HFFc6 (cell line): ENCODE results near the gene ZNF440. TPM values are rescaled to one million over a fixed set of nuclear protein-coding genes. Genes with fewer than 3 reads are reported as not detected.
A peak's percentile ranks its signal among the peaks of the same experiment; 100 is the strongest.

ENCODE experiments used
- DNase-seq: peaks from one replicate; pipeline ENCODE4 v3.0.0-alpha.2; 2018
- H3K27ac Mint-ChIP-seq: 2 replicates; pipeline ENCODE4 v1.8.0; 2020; ENCODE audit warnings: mild to moderate bottlenecking, mixed read lengths
- H3K27me3 Mint-ChIP-seq: 2 replicates; pipeline ENCODE4 v1.8.0; 2021; ENCODE audit warnings: mild to moderate bottlenecking, moderate library complexity, mixed read lengths; ENCODE audit not compliant: insufficient read depth
- H3K36me3 Mint-ChIP-seq: 2 replicates; pipeline ENCODE4 v1.8.0; 2021; ENCODE audit warnings: low read depth, mixed read lengths
- H3K4me1 Mint-ChIP-seq: 2 replicates; pipeline ENCODE4 v1.8.0; 2020; ENCODE audit warnings: low read depth, mixed read lengths
- H3K4me3 Mint-ChIP-seq: 2 replicates; pipeline ENCODE4 v1.8.0; 2020; ENCODE audit warnings: mild to moderate bottlenecking, moderate library complexity, mixed read lengths
- H3K9me3 Mint-ChIP-seq: 2 replicates; pipeline ENCODE4 v1.8.0; 2020; ENCODE audit warnings: mild to moderate bottlenecking, mixed read lengths
- total RNA-seq, 6 experiments: library from RNA; stranded (reverse); fragmentation: NEBNext Ultra II Directional; extraction: Animal tissue kit (Norgen Biotek cat#: 25700); gene quantifications; 2 replicates in 1 of 6; 3 replicates in 5 of 6; pipeline ENCODE4 v1.2.3, GENCODE V29; 2021
- TF ChIP-seq, protein P1 (sequence below): fragments of 200-600 bp; sonication (generic); IDR thresholded peaks from 2 replicates; pipeline ENCODE4 v1.5.0; 2021; ENCODE audit warnings: antibody characterized with exemption, mild to moderate bottlenecking

Gene ZNF440
- total RNA-seq, 6 experiments from 2014 or later = 4.9 to 7.7 (median 6.6) TPM

DNA sequence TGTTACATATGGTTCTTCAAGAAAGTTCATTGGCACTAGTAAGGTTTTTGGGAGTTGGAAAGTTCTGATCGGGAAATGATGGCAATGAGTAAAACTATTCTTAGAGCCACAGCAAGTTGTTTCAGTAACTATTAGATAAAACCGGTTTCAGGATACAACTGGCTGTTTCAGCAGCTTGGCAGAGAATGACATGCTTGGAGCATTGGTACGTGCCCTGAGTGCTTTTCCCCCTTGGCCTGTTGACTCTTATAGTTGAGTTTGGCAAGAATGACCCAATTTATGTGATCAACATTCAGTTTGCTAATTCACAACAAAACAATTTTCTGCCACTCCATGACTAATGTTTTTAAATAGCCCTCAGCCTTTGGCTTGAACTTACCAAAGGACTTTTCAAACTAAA, 26.5 kb upstream of the ZNF440 start:
- no peak for DNase-seq
- peaks cover 82% of the 10 kb centered on the region for H3K9me3 Mint-ChIP-seq

DNA sequence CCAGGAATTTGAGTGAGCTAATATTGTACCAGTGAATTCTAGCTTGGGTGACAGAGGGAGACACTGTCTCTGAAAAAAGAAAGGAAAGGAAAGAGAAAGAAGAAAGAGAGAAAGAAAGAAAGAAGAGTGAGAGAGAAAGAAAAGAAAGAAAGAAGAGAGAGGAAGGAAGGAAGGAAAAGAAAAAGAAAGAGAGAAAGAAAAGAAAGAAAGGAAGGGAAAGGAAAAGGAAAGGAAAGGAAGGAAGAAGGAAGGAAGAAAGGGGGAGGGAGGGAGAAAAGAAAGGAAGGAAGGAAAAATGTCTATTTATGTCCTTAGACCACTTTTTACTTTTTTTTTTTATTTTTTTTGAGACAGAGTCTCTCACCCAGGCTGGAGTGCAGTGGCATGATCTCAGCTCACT, 21.1 kb upstream of the ZNF440 start:
- Mint-ChIP-seq H3K4me1 (peaks cover 9% of the 10 kb centered on the region), H3K27me3 (peaks cover 2% of the 10 kb centered on the region; the same call in 1 of the 2 replicates), H3K9me3 (peaks cover 30% of the 10 kb centered on the region), H3K4me3 (no peak overlapping the region), H3K27ac (no peak overlapping the region), H3K36me3 (peaks cover 15% of the 10 kb centered on the region)
- TF ChIP-seq, protein P1, sequence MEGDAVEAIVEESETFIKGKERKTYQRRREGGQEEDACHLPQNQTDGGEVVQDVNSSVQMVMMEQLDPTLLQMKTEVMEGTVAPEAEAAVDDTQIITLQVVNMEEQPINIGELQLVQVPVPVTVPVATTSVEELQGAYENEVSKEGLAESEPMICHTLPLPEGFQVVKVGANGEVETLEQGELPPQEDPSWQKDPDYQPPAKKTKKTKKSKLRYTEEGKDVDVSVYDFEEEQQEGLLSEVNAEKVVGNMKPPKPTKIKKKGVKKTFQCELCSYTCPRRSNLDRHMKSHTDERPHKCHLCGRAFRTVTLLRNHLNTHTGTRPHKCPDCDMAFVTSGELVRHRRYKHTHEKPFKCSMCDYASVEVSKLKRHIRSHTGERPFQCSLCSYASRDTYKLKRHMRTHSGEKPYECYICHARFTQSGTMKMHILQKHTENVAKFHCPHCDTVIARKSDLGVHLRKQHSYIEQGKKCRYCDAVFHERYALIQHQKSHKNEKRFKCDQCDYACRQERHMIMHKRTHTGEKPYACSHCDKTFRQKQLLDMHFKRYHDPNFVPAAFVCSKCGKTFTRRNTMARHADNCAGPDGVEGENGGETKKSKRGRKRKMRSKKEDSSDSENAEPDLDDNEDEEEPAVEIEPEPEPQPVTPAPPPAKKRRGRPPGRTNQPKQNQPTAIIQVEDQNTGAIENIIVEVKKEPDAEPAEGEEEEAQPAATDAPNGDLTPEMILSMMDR = no peak
- DNase-seq = no peak

More for the DNA sequence above, 26.5 kb upstream of the ZNF440 start:
- Mint-ChIP-seq H3K36me3 (peaks cover 58% of the 10 kb centered on the region), H3K4me1 (no peaks in the 10 kb centered on the region), H3K27me3 (no peaks in the 10 kb centered on the region), H3K4me3 (no peak overlapping the region), H3K27ac (no peak overlapping the region)
- TF ChIP-seq, protein P1 = no peak

DNA sequence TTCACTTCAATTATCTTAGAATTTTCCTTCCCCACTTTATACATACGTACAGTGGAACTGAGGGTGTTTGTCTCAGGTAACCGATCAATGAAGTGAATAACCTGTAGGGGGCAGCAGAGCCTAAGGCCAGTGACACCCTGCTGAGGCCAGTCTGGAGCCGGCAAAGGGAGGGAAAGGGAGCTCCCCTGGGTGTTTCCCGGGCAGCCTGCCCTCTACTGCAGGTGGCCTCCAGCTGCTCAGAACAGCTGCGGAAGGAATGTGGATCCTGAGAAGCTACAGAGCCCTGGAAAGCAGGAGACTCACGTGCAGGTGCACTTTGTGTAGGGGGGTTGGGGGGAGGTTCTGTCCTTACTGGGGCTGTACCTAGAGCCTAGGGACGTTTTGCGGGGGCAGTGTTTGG, 16.6 kb upstream of the ZNF440 start:
- TF ChIP-seq, protein P1 = peak; percentile 91
- peaks cover 17% of the 10 kb centered on the region for H3K4me1 Mint-ChIP-seq
- H3K27ac Mint-ChIP-seq = no peak overlapping the region
- H3K9me3 Mint-ChIP-seq = peaks cover 12% of the 10 kb centered on the region
- H3K36me3 Mint-ChIP-seq = peaks cover 15% of the 10 kb centered on the region; the same call in 1 of the 2 replicates
- peak; percentile 61 for DNase-seq
- peaks cover 2% of the 10 kb centered on the region; the same call in 1 of the 2 replicates for H3K27me3 Mint-ChIP-seq
- H3K4me3 Mint-ChIP-seq = peak overlapping the region; percentile 95

DNA sequence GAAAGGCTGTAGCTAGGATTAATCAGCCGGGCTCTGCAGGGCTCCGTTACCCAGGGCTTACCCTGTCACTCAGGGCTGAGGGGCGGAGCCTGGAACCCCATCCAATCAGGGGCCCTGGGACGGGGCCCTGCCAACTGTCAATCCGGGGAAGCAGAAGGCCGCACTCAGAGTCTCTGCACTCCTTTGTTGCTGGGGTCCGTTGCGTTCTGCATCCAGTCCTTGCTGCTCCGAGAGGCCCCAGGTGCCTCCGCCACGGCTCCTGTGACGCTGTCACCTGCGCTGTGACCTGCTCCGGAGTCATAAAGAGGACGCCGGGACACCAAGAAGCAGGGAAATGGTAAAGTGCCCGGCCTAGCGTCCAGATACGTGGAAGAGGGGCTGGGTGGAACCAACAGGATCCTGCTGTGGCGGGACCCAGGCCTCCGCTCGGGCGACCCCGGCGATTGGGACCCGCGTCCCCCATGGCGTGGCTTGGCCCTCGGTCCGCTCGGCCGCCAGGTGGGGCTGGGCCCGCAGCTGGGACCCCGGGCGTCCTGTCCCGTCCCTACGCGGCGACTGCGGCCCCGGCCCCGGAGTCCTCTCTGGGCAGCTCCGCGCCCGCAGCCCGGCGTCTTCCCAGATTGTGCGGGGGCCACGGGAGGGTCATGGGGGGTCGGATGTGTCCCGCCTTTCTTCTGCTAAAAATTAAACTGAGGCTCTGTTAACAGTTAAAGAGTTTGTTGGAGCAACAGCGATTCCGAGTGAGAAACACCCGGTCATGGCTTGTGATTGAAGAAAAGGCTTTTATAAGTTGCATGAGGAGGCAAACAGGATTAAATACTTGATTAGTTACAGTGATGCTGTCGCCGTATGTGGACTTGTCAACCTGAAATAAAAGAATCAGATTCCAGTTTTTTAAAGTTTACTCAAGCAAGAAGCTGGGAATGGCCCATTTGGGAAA, 15.4 kb upstream of the ZNF440 start, which contains the start of gene ZNF491:
Gene ZNF491 (plus strand): TSS at position 133 of the 940 bp plus-strand sequence. CDS start 7,431 bp downstream, outside the sequence.
- H3K4me1 Mint-ChIP-seq = peaks cover 17% of the 10 kb centered on the region
- H3K27me3 Mint-ChIP-seq = no peaks in the 10 kb centered on the region; the same call in 1 of the 2 replicates
- H3K4me3 Mint-ChIP-seq = peak within 1 kb of the TSS; percentile 95
- peak within 1 kb of the TSS; percentile 88 for H3K27ac Mint-ChIP-seq
- TF ChIP-seq, protein P1 = peak; percentile 69
- peak; percentile 84 for DNase-seq
- H3K9me3 Mint-ChIP-seq = peaks cover 20% of the 10 kb centered on the region
- H3K36me3 Mint-ChIP-seq = peaks cover 22% of the 10 kb centered on the region

DNA sequence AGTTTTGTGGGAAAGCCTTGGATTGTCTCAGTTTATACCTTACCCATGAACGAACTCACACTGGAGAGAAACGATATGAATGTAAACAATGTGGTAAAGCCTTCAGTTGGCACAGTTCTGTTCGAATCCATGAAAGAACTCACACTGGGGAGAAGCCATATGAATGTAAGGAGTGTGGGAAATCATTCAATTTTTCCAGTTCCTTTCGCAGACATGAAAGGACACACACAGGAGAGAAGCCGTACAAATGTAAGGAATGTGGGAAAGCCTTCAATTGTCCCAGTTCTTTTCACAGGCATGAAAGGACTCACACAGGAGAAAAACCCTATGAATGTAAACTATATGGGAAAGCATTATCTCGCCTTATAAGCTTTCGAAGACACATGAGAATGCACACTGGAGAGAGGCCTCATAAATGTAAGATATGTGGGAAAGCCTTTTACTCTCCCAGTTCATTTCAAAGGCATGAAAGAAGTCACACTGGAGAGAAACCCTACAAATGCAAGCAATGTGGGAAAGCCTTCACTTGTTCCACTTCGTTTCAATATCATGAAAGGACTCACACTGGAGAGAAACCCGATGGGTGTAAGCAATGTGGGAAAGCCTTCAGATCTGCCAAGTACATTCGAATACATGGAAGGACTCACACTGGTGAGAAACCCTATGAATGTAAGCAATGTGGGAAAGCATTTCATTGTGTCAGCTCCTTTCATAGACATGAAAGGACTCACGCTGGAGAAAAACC, 7.5 kb upstream of the ZNF440 start:
- H3K9me3 Mint-ChIP-seq = peaks cover 81% of the 10 kb centered on the region
- H3K27ac Mint-ChIP-seq = no peak overlapping the region
- no peaks in the 10 kb centered on the region for H3K27me3 Mint-ChIP-seq
- DNase-seq = no peak
- H3K4me3 Mint-ChIP-seq = no peak overlapping the region
- H3K4me1 Mint-ChIP-seq = no peaks in the 10 kb centered on the region
- peaks cover 49% of the 10 kb centered on the region for H3K36me3 Mint-ChIP-seq
- TF ChIP-seq, protein P1 = no peak
